Measurements from ENCODE around the gene APOBEC2. TPM values are rescaled to one million over a fixed set of nuclear protein-coding genes. Genes with fewer than 3 reads are reported as not detected.

APOBEC2 gene
- total and polyA plus RNA-seq, 3 experiments from 2014 or later = not detected

DNA sequence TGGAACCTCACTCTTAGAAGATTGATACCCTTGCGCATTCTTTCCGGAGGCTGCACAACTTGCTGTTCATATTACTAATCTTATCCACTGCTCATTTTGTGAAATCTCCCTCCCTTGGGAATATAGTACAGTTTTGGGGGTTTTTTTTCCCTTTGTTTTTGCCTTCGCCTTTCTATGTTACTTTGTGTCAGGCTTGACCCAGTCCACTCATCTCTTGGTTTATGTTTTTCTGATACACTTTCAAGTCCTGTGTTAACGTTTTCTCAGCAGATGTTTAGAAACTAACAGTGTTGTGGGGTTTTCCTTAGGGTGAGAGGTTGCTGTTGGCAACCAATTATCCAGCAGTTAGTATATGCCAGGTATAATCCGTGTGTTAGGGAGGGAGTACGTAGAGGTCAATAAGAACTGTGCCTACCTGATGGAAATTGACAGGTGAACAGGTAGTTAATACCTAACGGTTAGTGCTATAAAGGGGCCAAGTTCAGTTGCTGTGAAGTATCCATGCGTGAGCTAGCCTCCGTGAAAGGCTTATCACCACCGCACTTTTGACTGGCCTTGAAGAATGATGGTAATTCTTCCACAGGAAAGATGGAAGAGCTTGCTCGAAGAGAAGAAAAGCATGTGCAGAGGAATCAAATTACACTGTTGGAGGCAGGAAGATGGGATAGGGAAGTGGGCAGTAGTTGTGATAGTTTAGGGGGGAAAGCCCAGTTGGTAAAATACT lies 21.1 kb downstream of the APOBEC2 start:
- Mint-ChIP-seq H3K36me3 (peaks cover 3 to 47% (median 11%) of the 10 kb centered on the region in 3 donors), H3K4me1 (peaks cover 52 to 72% (median 66%) of the 10 kb centered on the region in 3 donors), H3K4me3 (peak overlapping the region; percentile 84 to 97 (median 89)), H3K27ac (peak overlapping the region; percentile 89 to 99 (median 96)), H3K9me3 (no peaks in the 10 kb centered on the region), H3K27me3 (peaks cover 0 to 6% of the 10 kb centered on the region in 2 donors)
- ChIA-PET POLR2A (no interaction called here), CTCF (no interaction called here)
- peaks cover 10% of the 10 kb centered on the region for H3K36me3 ChIP-seq (ENCODE audit: insufficient read depth, low read length)
- no peaks in the 10 kb centered on the region for H3K27me3 ChIP-seq (ENCODE audit: insufficient read depth, low read length, poor library complexity, severe bottlenecking)
- peak overlapping the region; percentile 98 for H3K4me3 ChIP-seq (ENCODE audit: low read length)
- DNase-seq = peak in 2 of 5 donors; percentile 23 to 27
- H3K9me3 ChIP-seq (ENCODE audit: low read length) = no peaks in the 10 kb centered on the region
- H3K4me1 ChIP-seq (ENCODE audit: insufficient read depth, low read length) = peaks cover 39% of the 10 kb centered on the region
- H3K27ac ChIP-seq (ENCODE audit: low read depth, low read length) = peak overlapping the region; percentile 94

DNA sequence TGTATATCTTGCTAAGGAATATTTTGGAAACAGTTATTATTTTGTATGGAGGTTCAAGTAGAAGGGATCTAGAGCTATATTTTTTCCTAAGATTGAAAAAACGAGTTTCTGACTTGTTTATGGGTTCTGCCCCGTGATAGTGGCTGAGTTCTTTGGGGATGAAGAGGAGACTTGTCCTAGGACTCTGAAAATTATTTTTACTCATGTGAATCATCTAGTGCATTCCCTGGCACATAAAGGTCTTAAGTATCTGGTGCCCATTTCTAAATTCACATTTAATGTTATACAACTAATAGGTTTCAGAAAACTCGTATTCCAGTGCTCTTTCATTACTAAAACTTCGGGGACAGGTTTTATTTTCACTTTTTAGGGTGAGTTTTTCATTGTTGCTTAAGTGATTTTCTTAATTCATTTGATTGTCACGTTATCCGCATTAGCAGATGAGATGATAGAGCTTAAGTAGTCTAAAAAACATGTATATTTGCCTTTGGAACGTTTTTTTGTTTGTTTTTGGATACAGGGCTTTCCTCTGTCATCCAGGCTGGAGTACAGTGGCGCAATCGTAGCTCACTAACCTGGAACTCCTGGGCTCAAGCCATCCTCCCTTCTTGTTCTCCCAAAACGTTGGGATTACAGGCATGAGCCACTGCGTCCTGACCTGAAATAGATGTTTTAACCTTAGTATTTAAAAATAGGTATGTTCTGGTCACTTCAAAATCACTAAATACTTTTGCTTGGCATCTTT lies 21.9 kb downstream of the APOBEC2 start:
- Mint-ChIP-seq H3K9me3 (no peaks in the 10 kb centered on the region), H3K27ac (peak overlapping the region; percentile 89 to 99 (median 96)), H3K4me1 (peaks cover 57 to 74% (median 73%) of the 10 kb centered on the region in 3 donors), H3K36me3 (peaks cover 8 to 47% (median 11%) of the 10 kb centered on the region in 3 donors), H3K4me3 (peak overlapping the region; percentile 84 to 97 (median 89)), H3K27me3 (peaks cover 0 to 6% of the 10 kb centered on the region in 2 donors)
- Histone ChIP-seq H3K4me3 (ENCODE audit: low read length) (peak overlapping the region; percentile 98), H3K4me1 (ENCODE audit: insufficient read depth, low read length) (peaks cover 43% of the 10 kb centered on the region), H3K36me3 (ENCODE audit: insufficient read depth, low read length) (peaks cover 9% of the 10 kb centered on the region), H3K27me3 (ENCODE audit: insufficient read depth, low read length, poor library complexity, severe bottlenecking) (no peaks in the 10 kb centered on the region), H3K9me3 (ENCODE audit: low read length) (no peaks in the 10 kb centered on the region), H3K27ac (ENCODE audit: low read depth, low read length) (peak overlapping the region; percentile 94)
- ChIA-PET POLR2A (no interaction called here), CTCF (no interaction called here)
- DNase-seq = no peak

DNA sequence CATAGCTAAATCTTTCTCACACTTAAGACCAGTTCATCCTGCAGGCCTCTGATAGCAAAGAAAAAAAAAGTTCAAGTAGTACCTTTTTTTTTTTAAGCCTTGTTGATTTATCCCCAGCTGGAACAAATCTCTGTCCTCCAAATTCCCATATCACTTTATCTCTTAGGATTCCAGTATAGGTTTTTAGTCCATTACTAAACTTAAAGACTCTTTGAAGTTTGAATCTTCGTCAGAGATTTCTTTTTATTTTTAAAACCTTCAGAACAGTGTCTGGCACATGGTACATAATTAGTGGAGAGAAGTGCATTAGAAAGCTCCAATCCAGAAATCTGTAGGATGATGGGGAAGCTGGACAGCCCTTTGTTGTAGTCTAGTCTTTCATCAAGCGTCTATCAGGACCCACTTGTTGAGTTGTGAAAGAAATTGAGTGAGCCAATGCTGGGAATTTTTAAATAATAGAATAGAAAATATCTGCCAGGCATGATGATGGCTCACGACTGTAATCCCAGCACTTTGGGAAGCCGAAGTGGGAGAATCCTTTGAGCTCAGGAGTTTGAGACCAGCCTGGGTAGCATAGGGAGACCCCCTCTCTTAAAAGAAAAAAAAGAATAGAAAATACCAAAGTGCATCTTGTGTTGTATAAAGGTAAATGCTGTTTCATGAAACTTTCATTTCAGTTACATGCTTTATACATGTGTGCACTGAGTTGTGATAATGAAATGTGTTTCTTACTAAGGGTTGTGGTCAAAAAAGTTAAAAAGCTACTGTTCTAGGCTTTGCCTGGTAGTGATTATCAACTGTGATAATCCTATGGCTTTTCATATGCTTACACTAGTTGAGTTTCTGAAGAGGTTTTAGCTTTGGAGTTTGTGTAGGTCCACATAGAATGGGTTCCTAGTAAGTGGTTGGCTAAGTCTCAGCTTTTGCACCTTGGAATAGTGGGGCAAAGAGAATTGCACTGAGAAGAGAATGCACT lies 22.9 kb downstream of the APOBEC2 start:
- H3K27me3 ChIP-seq (ENCODE audit: insufficient read depth, low read length, poor library complexity, severe bottlenecking) = no peaks in the 10 kb centered on the region
- no peak overlapping the region for H3K4me3 ChIP-seq (ENCODE audit: low read length)
- Mint-ChIP-seq H3K4me1 (peaks cover 59 to 80% (median 75%) of the 10 kb centered on the region in 3 donors), H3K27me3 (peaks cover 0 to 6% of the 10 kb centered on the region in 2 donors), H3K27ac (peak overlapping the region; percentile 59 to 99 (median 94)), H3K36me3 (peaks cover 8 to 51% (median 13%) of the 10 kb centered on the region in 3 donors), H3K9me3 (no peaks in the 10 kb centered on the region), H3K4me3 (peak overlapping the region in 6 of 7 donors; percentile 44 to 91 (median 84))
- DNase-seq = no peak
- POLR2A ChIA-PET = no interaction called here
- peaks cover 46% of the 10 kb centered on the region for H3K4me1 ChIP-seq (ENCODE audit: insufficient read depth, low read length)
- H3K27ac ChIP-seq (ENCODE audit: low read depth, low read length) = no peak overlapping the region
- no peaks in the 10 kb centered on the region for H3K9me3 ChIP-seq (ENCODE audit: low read length)
- CTCF ChIA-PET = interaction anchor here (1.2 kb wide), 1 partner anchor 48 kb away, joined by 3 read pairs; no protein-coding TSS in a partner anchor
- peaks cover 9% of the 10 kb centered on the region for H3K36me3 ChIP-seq (ENCODE audit: insufficient read depth, low read length)

DNA sequence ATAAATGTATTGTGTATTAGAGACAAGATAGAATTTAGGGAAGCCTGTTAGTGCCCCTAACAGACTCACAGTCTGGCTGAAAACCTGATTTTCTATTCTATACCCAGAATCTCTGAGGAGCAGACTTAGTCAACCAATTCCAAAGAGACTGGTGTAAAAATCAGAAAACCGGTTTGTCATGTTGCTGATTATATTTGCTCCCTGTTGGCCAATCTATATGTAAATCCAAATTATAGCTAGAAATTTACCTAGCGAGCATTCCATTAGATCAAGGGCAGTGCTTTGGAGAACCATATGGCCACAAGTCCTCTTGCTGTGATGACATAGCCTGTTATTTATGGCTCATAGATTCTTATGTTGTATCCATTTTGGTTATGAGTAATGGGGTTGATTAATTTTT lies 24.5 kb downstream of the APOBEC2 start:
- H3K9me3 Mint-ChIP-seq = no peaks in the 10 kb centered on the region
- Histone ChIP-seq H3K9me3 (ENCODE audit: low read length) (no peaks in the 10 kb centered on the region), H3K36me3 (ENCODE audit: insufficient read depth, low read length) (peaks cover 9% of the 10 kb centered on the region), H3K4me3 (ENCODE audit: low read length) (no peak overlapping the region), H3K27ac (ENCODE audit: low read depth, low read length) (no peak overlapping the region), H3K27me3 (ENCODE audit: insufficient read depth, low read length, poor library complexity, severe bottlenecking) (no peaks in the 10 kb centered on the region), H3K4me1 (ENCODE audit: insufficient read depth, low read length) (peaks cover 52% of the 10 kb centered on the region)
- ChIA-PET CTCF (no interaction called here), POLR2A (no interaction called here)
- peaks cover 61 to 86% (median 81%) of the 10 kb centered on the region in 3 donors for H3K4me1 Mint-ChIP-seq
- H3K36me3 Mint-ChIP-seq = peaks cover 8 to 52% (median 13%) of the 10 kb centered on the region in 3 donors
- H3K27ac Mint-ChIP-seq = peak overlapping the region in 1 of 8 donors; percentile 74
- H3K4me3 Mint-ChIP-seq = no peak overlapping the region
- H3K27me3 Mint-ChIP-seq = peaks cover 0 to 2% of the 10 kb centered on the region in 2 donors
- no peak for DNase-seq

DNA sequence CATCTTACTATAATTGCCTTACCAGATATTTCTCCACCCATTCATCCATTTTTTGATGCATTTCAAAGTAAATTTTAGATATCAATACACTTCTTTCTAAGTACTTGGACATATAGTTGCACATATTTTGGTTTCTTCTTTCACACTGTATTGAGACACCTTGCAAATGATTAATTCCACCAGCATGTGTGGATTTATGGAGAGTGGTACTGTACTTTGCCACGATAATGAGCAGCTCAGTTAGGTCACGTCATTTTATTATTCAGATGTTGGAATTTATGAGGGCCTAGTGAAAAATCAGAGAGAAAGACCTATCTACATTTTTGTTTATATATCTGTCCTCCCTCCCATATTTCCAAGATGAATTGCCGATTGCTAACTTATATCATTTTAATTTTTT lies 25.1 kb downstream of the APOBEC2 start:
- H3K27me3 ChIP-seq (ENCODE audit: insufficient read depth, low read length, poor library complexity, severe bottlenecking) = no peaks in the 10 kb centered on the region
- DNase-seq = no peak
- POLR2A ChIA-PET = no interaction called here
- CTCF ChIA-PET = no interaction called here
- H3K9me3 ChIP-seq (ENCODE audit: low read length) = no peaks in the 10 kb centered on the region
- no peaks in the 10 kb centered on the region for H3K27me3 Mint-ChIP-seq
- no peak overlapping the region for H3K4me3 Mint-ChIP-seq
- H3K27ac Mint-ChIP-seq = peak overlapping the region in 4 of 8 donors; percentile 7 to 52 (median 26)
- no peak overlapping the region for H3K27ac ChIP-seq (ENCODE audit: low read depth, low read length)
- H3K4me1 Mint-ChIP-seq = peaks cover 67 to 92% (median 87%) of the 10 kb centered on the region in 3 donors
- peaks cover 55% of the 10 kb centered on the region for H3K4me1 ChIP-seq (ENCODE audit: insufficient read depth, low read length)
- H3K36me3 Mint-ChIP-seq = peaks cover 8 to 54% (median 15%) of the 10 kb centered on the region in 3 donors
- H3K9me3 Mint-ChIP-seq = no peaks in the 10 kb centered on the region
- peaks cover 11% of the 10 kb centered on the region for H3K36me3 ChIP-seq (ENCODE audit: insufficient read depth, low read length)
- H3K4me3 ChIP-seq (ENCODE audit: low read length) = no peak overlapping the region

DNA sequence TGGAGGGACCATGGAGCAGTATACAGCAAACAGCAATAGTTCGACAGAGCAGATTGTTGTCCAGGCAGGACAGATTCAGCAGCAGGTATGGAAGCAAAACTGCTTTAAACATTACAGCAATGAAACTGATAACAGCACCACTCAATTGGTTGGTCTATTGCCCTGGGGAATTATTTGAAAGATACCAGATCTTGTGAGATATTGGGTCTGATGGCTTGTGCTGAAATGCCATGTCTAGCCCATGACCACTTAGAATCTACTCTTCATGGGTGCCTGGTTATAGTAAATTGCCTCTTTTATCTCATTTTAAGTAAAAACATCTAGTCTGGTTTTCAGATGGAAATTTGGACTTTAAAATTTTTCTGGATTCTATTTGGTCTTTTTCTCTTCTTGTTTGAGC lies 26.1 kb downstream of the APOBEC2 start:
- peaks cover 14 to 59% (median 21%) of the 10 kb centered on the region in 3 donors for H3K36me3 Mint-ChIP-seq

DNA sequence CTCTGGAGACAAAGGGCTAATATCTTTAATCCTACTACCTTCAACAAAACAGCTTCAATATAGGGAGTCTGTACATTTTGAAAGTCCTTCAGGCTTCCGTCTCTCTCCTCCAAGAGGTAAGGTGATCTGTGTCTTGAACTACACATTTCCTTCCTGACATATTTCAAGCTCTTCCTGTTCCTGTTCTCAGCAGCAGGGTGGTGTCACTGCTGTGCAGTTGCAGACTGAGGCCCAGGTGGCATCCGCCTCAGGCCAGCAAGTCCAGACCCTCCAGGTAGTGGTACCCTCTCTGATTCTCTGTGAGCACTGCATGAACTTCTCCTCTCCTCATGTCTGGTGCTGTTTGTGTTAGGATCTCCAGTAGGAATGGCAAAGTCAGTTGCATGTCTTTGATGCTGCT lies 27.6 kb downstream of the APOBEC2 start:
- Histone ChIP-seq H3K4me3 (ENCODE audit: low read length) (peak overlapping the region; percentile 23), H3K36me3 (ENCODE audit: insufficient read depth, low read length) (peaks cover 30% of the 10 kb centered on the region), H3K27ac (ENCODE audit: low read depth, low read length) (no peak overlapping the region), H3K9me3 (ENCODE audit: low read length) (no peaks in the 10 kb centered on the region), H3K4me1 (ENCODE audit: insufficient read depth, low read length) (peaks cover 38% of the 10 kb centered on the region), H3K27me3 (ENCODE audit: insufficient read depth, low read length, poor library complexity, severe bottlenecking) (no peaks in the 10 kb centered on the region)
- no peaks in the 10 kb centered on the region for H3K9me3 Mint-ChIP-seq
- peak overlapping the region; percentile 49 to 94 (median 88) for H3K27ac Mint-ChIP-seq
- ChIA-PET CTCF (no interaction called here), POLR2A (no interaction called here)
- peak overlapping the region; percentile 59 to 85 (median 77) for H3K4me3 Mint-ChIP-seq
- H3K27me3 Mint-ChIP-seq = no peaks in the 10 kb centered on the region
- H3K36me3 Mint-ChIP-seq = peaks cover 17 to 68% (median 26%) of the 10 kb centered on the region in 3 donors
- peak in 3 of 5 donors; percentile 4 to 49 (median 41) for DNase-seq
- H3K4me1 Mint-ChIP-seq = peaks cover 61 to 85% (median 82%) of the 10 kb centered on the region in 3 donors

More for the DNA sequence above, 26.1 kb downstream of the APOBEC2 start:
- no peak overlapping the region for H3K4me3 ChIP-seq (ENCODE audit: low read length)
- no peaks in the 10 kb centered on the region for H3K9me3 ChIP-seq (ENCODE audit: low read length)
- H3K4me1 ChIP-seq (ENCODE audit: insufficient read depth, low read length) = peaks cover 53% of the 10 kb centered on the region
- H3K4me3 Mint-ChIP-seq = peak overlapping the region in 1 of 7 donors; percentile 10
- no peaks in the 10 kb centered on the region for H3K27me3 ChIP-seq (ENCODE audit: insufficient read depth, low read length, poor library complexity, severe bottlenecking)
- CTCF ChIA-PET = interaction anchor here (1.0 kb wide), 1 partner anchor 51 kb away, joined by 3 read pairs; no protein-coding TSS in a partner anchor
- H3K4me1 Mint-ChIP-seq = peaks cover 72 to 97% (median 93%) of the 10 kb centered on the region in 3 donors
- no peaks in the 10 kb centered on the region for H3K27me3 Mint-ChIP-seq
- H3K9me3 Mint-ChIP-seq = no peaks in the 10 kb centered on the region
- peak overlapping the region in 7 of 8 donors; percentile 7 to 85 (median 53) for H3K27ac Mint-ChIP-seq
- DNase-seq = no peak
- POLR2A ChIA-PET = no interaction called here
- H3K27ac ChIP-seq (ENCODE audit: low read depth, low read length) = no peak overlapping the region
- H3K36me3 ChIP-seq (ENCODE audit: insufficient read depth, low read length) = peaks cover 20% of the 10 kb centered on the region
